GM12872 (cell line): Measurements from ENCODE around the gene PEF1.

Experiments used
- CTCF ChIP-seq: IDR thresholded peaks from 3 replicates; pipeline ENCODE4 v1.5.1; 2011; ENCODE audit warnings: low read depth, mild to moderate bottlenecking, low read length, moderate library complexity; ENCODE audit not compliant: insufficient read depth

Gene PEF1

GRCh38 chr1:31588751-31589515 lies 55.7 kb downstream of the PEF1 start:
- TF ChIP-seq CTCF: no peak

DNA sequence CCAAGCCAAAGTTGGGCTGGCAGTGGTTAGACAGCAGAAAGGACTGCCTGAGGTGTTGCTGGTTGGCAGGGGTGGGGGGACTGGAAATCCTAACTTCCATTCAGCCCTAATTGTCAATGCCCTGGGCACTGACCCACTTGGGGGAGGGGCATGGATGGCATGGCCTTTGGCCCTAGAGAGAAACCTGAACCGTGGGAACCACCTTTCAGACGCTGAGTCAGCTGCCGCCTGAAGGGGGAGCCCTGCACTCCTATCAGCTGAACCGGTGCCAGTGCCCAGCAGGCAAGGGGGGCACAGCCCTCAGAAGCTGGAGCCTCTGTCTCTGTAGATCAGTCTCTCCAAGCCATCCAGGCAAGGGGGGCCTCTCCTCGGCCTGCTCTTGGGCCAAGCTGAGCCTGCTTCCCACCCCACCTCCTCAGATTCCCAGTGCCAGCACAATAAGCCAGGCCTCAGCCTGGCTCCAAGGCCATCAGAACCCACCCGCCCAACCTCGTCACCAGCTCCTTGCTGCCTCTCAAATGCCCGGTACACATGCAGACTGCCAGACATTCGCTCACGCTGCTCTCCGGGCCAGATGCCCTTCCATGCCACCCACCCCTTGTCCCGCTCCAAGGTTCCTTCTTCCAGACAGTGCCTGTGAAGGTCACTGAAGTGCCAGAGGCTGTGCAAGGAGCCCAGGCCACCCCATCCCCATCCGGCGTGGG lies 56.8 kb downstream of the PEF1 start:
- peak; percentile 90 for TF ChIP-seq CTCF

- no peak for TF ChIP-seq CTCF
These were observed 58.0 kb downstream of the PEF1 start for GRCh38 chr1:31586376-31587327.

DNA sequence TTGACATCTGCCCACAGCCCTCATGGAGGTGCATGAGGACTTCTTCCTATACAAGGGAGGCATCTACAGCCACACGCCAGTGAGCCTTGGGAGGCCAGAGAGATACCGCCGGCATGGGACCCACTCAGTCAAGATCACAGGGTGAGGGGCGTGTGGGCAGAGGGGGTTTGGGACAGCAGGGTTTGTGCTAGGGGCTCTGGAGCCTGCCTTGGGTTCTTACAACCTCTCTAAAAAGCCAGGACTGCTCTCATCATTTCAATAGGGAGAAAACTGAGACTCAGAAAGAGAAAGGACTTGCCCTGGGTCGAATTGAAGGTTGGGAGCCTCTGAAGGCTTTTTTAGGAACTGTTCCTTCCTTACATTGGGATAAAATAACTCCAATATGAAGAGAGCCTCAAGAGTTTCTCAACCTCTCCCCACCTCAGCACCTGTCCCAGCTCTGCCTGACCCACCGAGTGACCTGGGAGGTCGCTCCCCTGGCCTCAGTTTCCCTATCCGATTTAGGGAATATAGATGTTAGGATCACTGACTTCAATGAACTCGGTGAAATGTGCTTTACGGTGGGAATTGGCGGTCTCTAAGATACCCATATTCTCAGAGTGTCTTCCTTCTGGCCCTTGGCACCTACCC lies 58.8 kb downstream of the PEF1 start:
- TF ChIP-seq CTCF: no peak

DNA sequence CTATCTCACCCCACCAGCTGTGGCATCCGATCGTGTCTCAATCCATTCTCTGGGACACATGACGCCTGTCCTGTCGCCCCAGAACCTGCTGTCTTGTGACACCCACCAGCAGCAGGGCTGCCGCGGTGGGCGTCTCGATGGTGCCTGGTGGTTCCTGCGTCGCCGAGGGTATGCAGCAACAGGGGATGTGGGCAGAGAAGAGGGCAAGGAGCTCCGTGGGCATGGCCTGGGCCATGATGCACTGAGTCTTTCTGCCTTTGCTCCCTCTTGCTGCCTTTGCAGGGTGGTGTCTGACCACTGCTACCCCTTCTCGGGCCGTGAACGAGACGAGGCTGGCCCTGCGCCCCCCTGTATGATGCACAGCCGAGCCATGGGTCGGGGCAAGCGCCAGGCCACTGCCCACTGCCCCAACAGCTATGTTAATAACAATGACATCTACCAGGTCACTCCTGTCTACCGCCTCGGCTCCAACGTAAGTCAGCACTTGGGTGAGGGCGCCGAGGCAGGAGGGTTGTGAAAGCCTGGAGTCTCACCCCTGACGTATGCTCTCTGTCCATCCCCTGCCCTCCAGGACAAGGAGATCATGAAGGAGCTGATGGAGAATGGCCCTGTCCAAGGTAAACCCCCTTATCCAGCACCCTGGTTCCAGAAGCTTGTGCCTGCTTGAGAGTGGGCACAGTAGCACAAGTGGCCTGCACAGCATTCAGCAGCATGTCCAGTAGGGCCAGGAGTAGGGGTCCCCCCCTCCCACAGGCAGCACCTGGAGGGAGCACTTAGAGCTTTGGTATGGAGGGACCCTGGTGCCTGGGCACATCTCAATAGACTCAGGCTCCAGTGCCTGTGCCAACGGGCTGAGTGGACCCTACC lies 59.6 kb downstream of the PEF1 start:
- no peak for TF ChIP-seq CTCF

DNA sequence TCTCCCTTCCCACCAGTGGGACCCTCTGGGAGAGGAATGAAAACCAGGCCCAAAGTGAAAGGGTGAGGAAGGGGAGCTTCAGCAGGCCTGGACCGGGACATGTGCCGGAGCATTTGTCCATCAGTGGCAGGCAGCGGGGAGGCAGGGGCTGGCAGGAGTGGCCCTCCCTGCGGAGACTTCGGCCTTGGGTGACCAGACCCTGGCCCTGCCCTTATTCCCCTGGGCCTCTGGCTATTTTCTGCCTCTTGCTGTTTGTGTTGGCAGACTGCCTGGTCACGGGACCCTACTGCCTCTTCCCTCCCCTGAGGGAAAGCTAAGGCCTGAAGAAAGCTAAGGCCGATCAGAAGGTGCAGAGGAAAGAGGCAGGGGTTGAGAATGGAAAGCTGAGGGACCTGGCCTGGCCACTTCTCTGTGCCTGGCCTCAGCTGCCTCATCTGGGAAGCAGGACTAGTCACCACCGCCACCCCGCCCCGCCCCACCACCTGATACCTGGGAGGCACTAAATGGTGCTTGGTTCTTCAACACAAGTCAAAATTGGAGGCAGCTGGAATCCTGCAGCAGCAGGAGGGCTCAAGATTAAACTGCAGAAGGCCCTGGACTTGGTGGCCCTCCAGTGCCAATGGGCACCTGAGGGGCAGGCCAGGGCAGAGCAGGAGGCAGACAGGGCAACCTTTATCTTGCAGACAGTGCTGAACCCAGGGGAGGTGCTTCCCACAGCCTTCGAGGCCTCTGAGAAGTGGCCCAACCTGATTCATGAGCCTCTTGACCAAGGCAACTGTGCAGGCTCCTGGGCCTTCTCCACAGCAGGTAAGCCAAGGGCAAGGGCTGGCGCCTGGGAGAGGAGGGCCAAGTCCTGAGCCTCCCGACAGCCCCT lies 60.4 kb downstream of the PEF1 start:
- no peak for TF ChIP-seq CTCF
